ENCODE measurements around the gene HMX3. TPM values are rescaled to one million over a fixed set of nuclear protein-coding genes. Genes with fewer than 3 reads are reported as not detected.
A peak's percentile ranks its signal among the peaks of the same experiment; 100 is the strongest.

Gene HMX3
- total RNA-seq, 1 experiment from 2014 or later = not detected

- in situ Hi-C loops (cut with HindIII; ENCODE audit: low sequenced_read_pairs) = no loop called here
These were observed 10.5 kb downstream of the HMX3 start for GRCh38 chr10:123146013-123146893.

GRCh38 chr10:123146894-123147634 is 11.3 kb downstream of the HMX3 start:
- in situ Hi-C loops (cut with HindIII; ENCODE audit: low sequenced_read_pairs) = no loop called here
- DNase-seq (ENCODE audit: low spot score) = no peak

More at GRCh38 chr10:123146013-123146893, 10.5 kb downstream of the HMX3 start:
- no peak for DNase-seq (ENCODE audit: low spot score)

GRCh38 chr10:123147635-123148413 is 12.1 kb downstream of the HMX3 start, which contains the start of gene HMX2:
HMX2 (plus strand) TSS chr10:123148136; CDS start chr10:123148379, 243 bp downstream.
- no peak for DNase-seq (ENCODE audit: low spot score)
- in situ Hi-C loops (cut with HindIII; ENCODE audit: low sequenced_read_pairs) = no loop called here

- in situ Hi-C loops (cut with HindIII; ENCODE audit: low sequenced_read_pairs) = no loop called here
- no peak for DNase-seq (ENCODE audit: low spot score)
These were observed 12.8 kb downstream of the HMX3 start for GRCh38 chr10:123148414-123149161.

GRCh38 chr10:123149162-123149567 is 13.4 kb downstream of the HMX3 start:
- DNase-seq (ENCODE audit: low spot score) = no peak
- in situ Hi-C loops (cut with HindIII; ENCODE audit: low sequenced_read_pairs) = no loop called here

GRCh38 chr10:123149568-123150270 is 13.9 kb downstream of the HMX3 start:
- in situ Hi-C loops (cut with HindIII; ENCODE audit: low sequenced_read_pairs) = no loop called here
- DNase-seq (ENCODE audit: low spot score) = no peak

- no peak for DNase-seq (ENCODE audit: low spot score)
- in situ Hi-C loops (cut with HindIII; ENCODE audit: low sequenced_read_pairs) = no loop called here
These were observed 14.7 kb downstream of the HMX3 start for GRCh38 chr10:123150271-123150985.

- DNase-seq (ENCODE audit: low spot score) = no peak
- in situ Hi-C loops (cut with HindIII; ENCODE audit: low sequenced_read_pairs) = no loop called here
These were observed 15.4 kb downstream of the HMX3 start for GRCh38 chr10:123150986-123151736.

GRCh38 chr10:123151737-123152135 is 16.0 kb downstream of the HMX3 start:
- in situ Hi-C loops (cut with HindIII; ENCODE audit: low sequenced_read_pairs) = no loop called here
- no peak for DNase-seq (ENCODE audit: low spot score)

- in situ Hi-C loops (cut with HindIII; ENCODE audit: low sequenced_read_pairs) = no loop called here
- DNase-seq (ENCODE audit: low spot score) = no peak
These were observed 17.8 kb downstream of the HMX3 start for GRCh38 chr10:123153486-123154091.

- peak; percentile 100 for DNase-seq (ENCODE audit: low spot score)
- in situ Hi-C loops (cut with HindIII; ENCODE audit: low sequenced_read_pairs) = no loop called here
These were observed 18.4 kb downstream of the HMX3 start, which contains the start of gene BUB3 for GRCh38 chr10:123154092-123154710. BUB3 (plus strand) TSS chr10:123154402; CDS start chr10:123154918, 516 bp downstream.

GRCh38 chr10:123154711-123155505 is 19.1 kb downstream of the HMX3 start:
- in situ Hi-C loops (cut with HindIII; ENCODE audit: low sequenced_read_pairs) = no loop called here
- peak; percentile 61 for DNase-seq (ENCODE audit: low spot score)

- in situ Hi-C loops (cut with HindIII; ENCODE audit: low sequenced_read_pairs) = no loop called here
- DNase-seq (ENCODE audit: low spot score) = no peak
These were observed 20.3 kb downstream of the HMX3 start for GRCh38 chr10:123156078-123156477.

- DNase-seq (ENCODE audit: low spot score) = no peak
- in situ Hi-C loops (cut with HindIII; ENCODE audit: low sequenced_read_pairs) = no loop called here
These were observed 21.4 kb downstream of the HMX3 start for GRCh38 chr10:123157210-123157609.

GRCh38 chr10:123158682-123159081 is 22.9 kb downstream of the HMX3 start:
- DNase-seq (ENCODE audit: low spot score) = no peak
- in situ Hi-C loops (cut with HindIII; ENCODE audit: low sequenced_read_pairs) = no loop called here

Data from G401 (cell line).